GM21576 (cell line): ENCODE measurements around the gene SLC1A4.
A peak's percentile ranks its signal among the peaks of the same experiment; 100 is the strongest.
"Not testable (repeated sequence)": the region's sequence is repeated elsewhere in the genome, so short reads cannot be mapped to it uniquely, and the experiment has no call there.

Source experiments
- ATAC-seq: cut with Tn5 transposase; IDR thresholded peaks from one replicate; pipeline ENCODE4 v1.9.1; 2021; ENCODE audit warnings: mild to moderate bottlenecking, moderate library complexity; ENCODE audit not compliant: unreplicated experiment

Gene SLC1A4

GRCh38 chr2:64963719-64964118, 25.5 kb upstream of the SLC1A4 start:
- no peak for ATAC-seq

- no peak for ATAC-seq
Observed at GRCh38 chr2:64966017-64966416, 23.2 kb upstream of the SLC1A4 start.

DNA sequence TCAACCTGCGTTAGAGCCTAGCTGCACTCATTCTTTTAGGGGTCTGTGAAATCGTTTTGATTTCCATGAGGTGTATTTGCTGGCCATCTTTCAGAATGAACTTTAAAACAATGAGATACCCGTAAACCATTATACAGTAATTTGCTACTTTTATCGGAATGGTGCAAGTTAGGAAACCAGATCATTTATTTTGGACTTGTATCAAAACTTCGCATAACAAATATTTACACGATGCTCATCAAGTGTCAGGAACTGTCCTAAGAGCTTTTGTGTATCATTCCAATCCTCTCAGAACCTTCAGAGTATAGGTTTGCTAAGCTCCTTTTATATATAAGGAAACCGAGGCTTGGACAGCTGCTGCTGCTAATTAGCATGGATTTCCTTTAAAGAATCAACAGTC, 22.4 kb upstream of the SLC1A4 start:
- no peak for ATAC-seq

- no peak for ATAC-seq
Observed at GRCh38 chr2:64967601-64968000, 21.6 kb upstream of the SLC1A4 start.

DNA sequence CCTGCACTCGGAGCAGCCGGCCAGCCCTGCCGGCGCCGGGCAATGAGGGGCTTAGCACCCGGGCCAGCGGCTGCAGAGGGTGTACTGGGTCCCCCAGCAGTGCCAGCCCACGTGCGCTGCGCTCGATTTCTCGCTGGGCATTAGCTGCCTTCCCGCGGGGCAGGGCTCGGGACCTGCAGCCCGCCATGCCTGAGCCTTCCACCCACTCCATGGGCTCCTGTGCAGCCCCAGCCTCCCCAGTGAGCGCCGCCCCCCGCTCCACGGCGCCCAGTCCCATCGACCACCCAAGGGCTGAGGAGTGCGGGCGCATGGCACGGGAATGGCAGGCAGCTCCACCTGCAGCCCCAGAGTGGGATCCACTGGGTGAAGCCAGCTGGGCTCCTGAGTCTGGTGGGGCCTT, 20.1 kb upstream of the SLC1A4 start:
- ATAC-seq, result not testable (repeated sequence)

GRCh38 chr2:64970495-64970894, 18.7 kb upstream of the SLC1A4 start:
- ATAC-seq, result no peak

- no peak for ATAC-seq
Observed at GRCh38 chr2:64972426-64972825, 16.8 kb upstream of the SLC1A4 start.

DNA sequence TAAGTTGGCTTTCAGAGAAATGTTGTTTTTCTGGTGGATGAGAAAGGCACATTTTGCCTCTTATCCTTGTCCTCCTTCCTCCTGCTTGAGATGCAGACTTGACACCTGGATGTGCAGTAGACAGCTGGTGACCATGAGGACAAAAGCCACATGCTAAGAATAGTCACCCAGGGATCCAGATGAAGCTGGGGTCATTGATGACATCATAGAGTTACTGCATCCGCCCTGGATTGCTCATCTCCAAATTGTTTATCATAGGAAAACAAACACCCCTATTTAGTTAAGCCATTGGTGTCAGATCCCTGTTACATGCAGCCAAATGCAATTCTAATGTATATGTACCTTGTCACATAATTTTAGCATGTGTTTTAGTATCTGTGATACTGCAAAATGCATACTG, 16.3 kb upstream of the SLC1A4 start:
- ATAC-seq, result no peak

DNA sequence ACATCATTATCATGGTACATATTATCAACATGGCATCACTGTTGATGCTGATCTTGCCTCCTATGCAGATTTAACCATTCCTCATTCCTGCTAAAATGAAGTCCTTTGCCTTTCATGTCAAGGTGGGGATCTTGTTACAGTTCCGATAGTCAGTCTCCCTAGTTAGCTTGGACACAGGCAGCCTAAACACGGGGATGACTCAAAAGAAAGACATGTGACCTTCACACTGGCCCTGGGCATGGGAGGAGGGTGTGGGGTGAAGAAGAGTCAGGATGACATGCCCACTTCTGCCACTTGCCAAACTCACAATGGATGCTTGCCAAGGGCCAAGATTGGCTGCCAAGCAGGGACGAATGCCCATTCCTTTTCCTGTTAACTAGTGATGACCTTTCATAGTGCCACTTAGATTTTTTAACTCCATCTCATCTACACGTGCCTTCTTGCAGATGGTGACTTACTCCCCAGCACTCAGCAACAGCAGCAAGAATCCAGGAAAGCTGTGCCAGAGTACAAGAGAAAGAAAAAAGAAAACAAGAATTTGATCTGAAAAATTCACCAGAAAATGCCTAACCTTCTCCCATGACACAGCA, 13.9 kb upstream of the SLC1A4 start:
- ATAC-seq, result no peak

- no peak for ATAC-seq
Observed at GRCh38 chr2:64976276-64976675, 12.9 kb upstream of the SLC1A4 start.

- ATAC-seq, result no peak
Observed at GRCh38 chr2:64978514-64979268, 10.5 kb upstream of the SLC1A4 start.

GRCh38 chr2:64979744-64980143, 9.5 kb upstream of the SLC1A4 start:
- ATAC-seq, result no peak

DNA sequence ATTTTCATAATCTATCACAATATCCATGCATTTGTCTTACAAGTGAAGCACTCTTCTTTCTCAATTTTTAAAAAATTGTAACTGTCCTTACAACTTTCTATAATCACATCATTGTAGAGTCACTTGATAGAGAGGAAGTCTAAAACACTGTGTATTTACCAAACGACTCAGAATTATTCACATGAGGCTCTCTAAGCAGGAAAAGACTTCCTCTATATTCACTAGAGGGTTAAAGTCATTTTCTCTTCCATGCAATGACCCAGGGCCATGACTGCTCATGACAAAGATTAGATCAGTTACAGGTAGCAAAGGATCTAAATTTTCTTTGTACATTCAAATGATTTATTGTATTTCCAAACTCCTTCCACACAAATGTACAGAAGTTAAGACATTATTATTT, 9.0 kb upstream of the SLC1A4 start:
- ATAC-seq, result no peak

DNA sequence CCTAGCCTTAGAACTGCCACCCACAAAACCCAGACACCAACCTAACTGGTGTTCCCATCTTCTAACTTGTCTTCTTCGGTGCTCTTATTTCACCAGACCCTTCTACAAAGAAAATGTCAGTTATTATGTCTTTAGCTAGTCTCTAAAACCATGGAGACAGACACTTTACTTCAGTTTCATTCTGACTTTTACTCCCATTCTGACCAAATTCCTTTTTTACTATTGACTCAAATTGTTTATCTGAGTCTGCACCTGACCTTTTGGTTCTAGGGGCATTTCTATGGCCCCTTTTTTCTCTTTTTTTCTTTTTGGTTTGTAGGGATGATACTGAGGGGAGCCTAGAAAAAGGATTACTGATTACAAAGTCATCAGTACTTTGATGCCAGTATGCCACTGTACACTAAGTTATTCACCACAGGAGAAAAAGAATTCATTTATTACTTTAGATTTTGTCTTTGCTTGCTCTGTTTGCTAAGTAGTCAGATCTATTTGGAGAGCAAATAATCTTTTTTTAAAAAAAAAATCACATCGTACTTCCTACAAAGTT, 6.8 kb upstream of the SLC1A4 start:
- peak; percentile 40 for ATAC-seq

GRCh38 chr2:64982932-64983331, 6.3 kb upstream of the SLC1A4 start:
- no peak for ATAC-seq

- no peak for ATAC-seq
Observed at GRCh38 chr2:64985447-64985846, 3.8 kb upstream of the SLC1A4 start.

- no peak for ATAC-seq
Observed at GRCh38 chr2:64987001-64987955, 1.9 kb upstream of the SLC1A4 start.

DNA sequence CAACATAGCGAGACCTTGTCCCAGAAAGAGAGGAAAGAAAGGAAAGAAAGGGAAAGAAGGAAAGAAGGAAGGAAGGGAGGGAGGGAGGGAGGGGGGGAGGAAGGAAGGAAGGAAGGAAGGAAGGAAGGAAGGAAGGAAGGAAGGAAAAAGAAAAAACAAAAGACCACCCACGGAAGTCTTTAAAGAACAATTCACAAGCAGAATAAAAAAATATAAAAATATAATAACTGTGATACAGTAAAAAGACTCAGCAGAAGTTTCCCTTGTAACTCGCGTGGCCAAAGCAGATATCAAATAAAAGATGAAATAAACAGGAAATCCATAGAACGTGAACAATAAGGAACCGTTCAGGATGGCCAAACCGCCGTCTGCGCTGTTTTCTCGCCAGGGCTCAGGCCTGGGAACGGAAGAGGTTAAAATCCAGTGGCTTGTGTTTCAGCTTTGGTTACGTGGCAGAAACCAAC, 1.2 kb upstream of the SLC1A4 start:
- ATAC-seq, result no peak

DNA sequence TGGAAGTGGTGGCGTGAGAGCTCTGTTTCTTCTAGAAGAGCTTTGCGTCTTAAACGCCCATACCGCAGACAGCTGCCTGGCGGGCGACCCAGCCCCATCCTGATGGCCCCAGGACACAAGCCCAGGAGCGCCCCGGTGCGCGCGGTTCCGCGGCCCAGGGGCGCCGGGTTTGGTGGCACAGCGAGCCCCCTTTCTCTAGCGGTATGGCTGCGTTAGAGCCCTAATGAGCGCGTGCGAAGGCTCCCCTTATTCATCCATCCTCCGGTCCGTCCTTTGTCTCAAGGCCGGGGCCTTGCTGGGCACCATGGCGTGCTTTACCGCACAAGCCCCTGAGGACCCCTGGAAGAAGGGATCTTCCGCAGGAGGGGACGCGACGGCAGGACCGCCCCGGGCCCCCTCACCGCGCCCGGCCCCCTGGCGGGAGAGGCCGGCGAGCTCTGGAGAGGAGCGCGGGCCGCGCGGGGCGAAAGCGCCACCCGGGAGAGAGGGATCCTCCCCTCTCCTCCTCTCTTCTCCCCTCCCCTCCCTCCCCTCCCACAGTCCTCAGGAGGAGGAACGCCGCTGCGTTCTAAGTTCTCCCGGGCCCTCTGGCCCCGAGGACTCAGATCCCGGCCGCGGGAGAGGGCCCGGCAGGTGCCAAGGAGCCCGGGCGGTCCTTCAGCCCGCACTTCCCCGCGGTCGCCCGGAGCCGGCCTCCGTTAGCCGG, 626 bp upstream of the SLC1A4 start:
- ATAC-seq, result peak; percentile 18

DNA sequence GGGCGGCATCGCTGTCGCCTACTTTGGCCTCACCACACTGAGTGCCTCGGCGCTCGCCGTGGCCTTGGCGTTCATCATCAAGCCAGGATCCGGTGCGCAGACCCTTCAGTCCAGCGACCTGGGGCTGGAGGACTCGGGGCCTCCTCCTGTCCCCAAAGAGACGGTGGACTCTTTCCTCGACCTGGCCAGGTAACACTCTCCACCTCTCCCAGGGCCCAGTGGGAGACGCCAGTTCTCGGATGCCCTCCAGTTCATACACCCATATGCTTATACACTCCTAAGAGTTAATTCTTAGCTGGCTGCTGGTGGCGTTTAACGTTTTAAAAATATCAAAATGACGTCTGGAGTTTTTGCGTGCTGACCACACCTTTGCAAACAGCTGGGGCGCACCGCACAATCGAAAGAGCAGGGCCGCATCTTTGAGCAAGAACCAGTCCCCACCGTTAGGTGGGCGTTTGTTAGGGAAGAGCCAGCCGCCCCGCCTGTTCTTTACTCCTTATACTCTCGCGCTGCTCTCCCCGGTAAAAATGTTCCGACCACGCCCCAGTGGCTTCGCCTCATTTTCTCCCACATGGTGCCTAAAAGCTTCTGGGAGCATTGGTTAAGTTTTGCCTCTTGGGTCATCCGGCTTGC, 899 bp downstream of the SLC1A4 start:
- no peak for ATAC-seq
